Mononuclear cell (primary cell): Measurements from ENCODE around the gene DIPK2A. TPM values are rescaled to one million over a fixed set of nuclear protein-coding genes. Genes with fewer than 3 reads are reported as not detected.

Source experiments
- H3K27me3 ChIP-seq: 2 replicates; pipeline ENCODE4 v1.6.0; 2011; ENCODE audit warnings: low read length, control low read depth; ENCODE audit not compliant: insufficient read depth
- H3K4me1 ChIP-seq: 2 replicates; pipeline ENCODE4 v1.5.1; 2011; ENCODE audit warnings: mild to moderate bottlenecking, low read length, control low read depth; ENCODE audit not compliant: insufficient read depth
- H3K4me3 ChIP-seq: 2 replicates; pipeline ENCODE4 v1.5.1; 2011; ENCODE audit warnings: mild to moderate bottlenecking, low read length, moderate library complexity
- H3K9me3 ChIP-seq: 2 replicates; pipeline ENCODE4 v1.5.1; 2011; ENCODE audit warnings: low read depth, mild to moderate bottlenecking, control low read depth, low read length
- total RNA-seq: library from RNA; depleted of rRNA; stranded (reverse); fragments of >200 nt; gene quantifications from one replicate; pipeline ENCODE4 v1.2.3, GENCODE V29; 2012

DIPK2A gene
- total RNA-seq, 1 donor, result 52.9 TPM

DNA sequence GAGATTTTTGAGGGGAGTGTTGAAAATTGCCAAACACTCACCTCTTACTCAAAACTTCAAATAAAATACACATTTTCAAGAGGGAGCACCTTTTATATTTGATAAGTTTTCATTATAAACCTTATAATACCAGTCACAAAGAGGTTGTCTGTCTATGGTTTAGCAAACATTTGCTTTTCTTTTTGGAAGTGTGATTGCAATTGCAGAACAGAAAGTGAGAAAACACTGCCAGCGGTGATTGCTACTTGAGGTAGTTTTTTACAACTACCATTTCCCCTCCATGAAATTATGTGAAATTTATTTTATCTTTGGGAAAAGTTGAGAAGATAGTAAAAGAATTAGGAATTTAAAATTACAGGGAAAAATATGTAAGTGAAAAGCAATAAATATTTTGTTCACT, 20.1 kb downstream of the DIPK2A start:
- Histone ChIP-seq H3K27me3 (no peaks in the 10 kb centered on the region), H3K4me1 (no peaks in the 10 kb centered on the region), H3K4me3 (no peak overlapping the region), H3K9me3 (no peaks in the 10 kb centered on the region)

- Histone ChIP-seq H3K9me3 (no peaks in the 10 kb centered on the region), H3K4me1 (peaks cover 26% of the 10 kb centered on the region), H3K27me3 (no peaks in the 10 kb centered on the region), H3K4me3 (no peak overlapping the region)
Measured at GRCh38 chr3:143998266-143998665, 26.6 kb downstream of the DIPK2A start.

DNA sequence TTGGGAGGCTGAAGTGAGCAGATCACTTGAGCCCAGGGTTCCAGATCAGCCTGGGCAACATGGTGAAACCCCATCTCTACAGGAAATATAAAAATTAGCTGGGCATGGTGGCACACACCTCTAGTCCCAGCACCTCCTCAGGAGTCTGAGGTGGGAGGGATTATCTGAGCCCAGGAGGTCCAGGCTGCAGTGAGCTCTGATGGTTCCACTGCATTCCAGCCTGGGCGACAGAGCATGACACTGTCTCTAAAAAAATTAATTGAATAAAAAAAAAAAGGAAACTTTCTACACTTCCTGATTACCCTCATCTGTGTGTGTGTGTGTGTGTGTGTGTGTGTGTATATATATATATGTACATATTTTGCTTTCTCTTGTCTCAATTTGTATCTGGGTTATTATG, 31.4 kb downstream of the DIPK2A start:
- Histone ChIP-seq H3K9me3 (no peaks in the 10 kb centered on the region), H3K27me3 (no peaks in the 10 kb centered on the region), H3K4me1 (peaks cover 14% of the 10 kb centered on the region), H3K4me3 (no peak overlapping the region)

- Histone ChIP-seq H3K4me3 (no peak overlapping the region), H3K9me3 (no peaks in the 10 kb centered on the region)
Measured at GRCh38 chr3:144010371-144010770, 38.7 kb downstream of the DIPK2A start.

GRCh38 chr3:144011251-144011799, 39.7 kb downstream of the DIPK2A start:
- H3K9me3 ChIP-seq, result no peaks in the 10 kb centered on the region
- H3K4me3 ChIP-seq, result no peak overlapping the region
- H3K27me3 ChIP-seq, result no peaks in the 10 kb centered on the region
- H3K4me1 ChIP-seq, result no peaks in the 10 kb centered on the region

More at GRCh38 chr3:144010371-144010770, 38.7 kb downstream of the DIPK2A start:
- Histone ChIP-seq H3K4me1 (no peaks in the 10 kb centered on the region), H3K27me3 (no peaks in the 10 kb centered on the region)

- Histone ChIP-seq H3K9me3 (no peaks in the 10 kb centered on the region), H3K27me3 (no peaks in the 10 kb centered on the region), H3K4me1 (no peaks in the 10 kb centered on the region), H3K4me3 (no peak overlapping the region)
Measured at GRCh38 chr3:144015133-144015532, 43.5 kb downstream of the DIPK2A start.

DNA sequence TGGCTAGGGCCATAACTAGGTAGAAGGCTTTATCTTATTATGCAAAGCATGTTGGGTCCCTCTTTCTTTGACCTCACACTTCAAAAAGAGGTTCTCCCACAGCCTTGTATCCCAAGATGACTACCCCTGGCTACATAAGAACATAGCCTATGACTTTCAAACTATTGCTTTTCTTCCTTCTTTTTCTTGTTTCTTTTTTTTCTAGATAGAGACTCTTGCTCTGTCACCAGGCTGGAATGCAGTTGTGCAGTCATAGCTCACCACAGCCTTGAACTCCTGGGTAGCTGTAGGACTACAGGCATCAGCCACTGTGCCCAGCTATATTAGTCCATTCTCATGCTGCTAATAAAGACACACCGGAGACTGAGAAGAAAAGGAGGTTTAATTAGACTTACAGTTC, 47.2 kb downstream of the DIPK2A start:
- Histone ChIP-seq H3K27me3 (no peaks in the 10 kb centered on the region), H3K9me3 (no peaks in the 10 kb centered on the region), H3K4me1 (no peaks in the 10 kb centered on the region), H3K4me3 (no peak overlapping the region)

Other genes starting within 250 kb of the DIPK2A start
- 15.1 TPM for gene SLC9A9, start 123.4 kb upstream of the DIPK2A start, total RNA-seq